Natural killer cell (primary cell): Measurements from ENCODE around the gene STX5. TPM values are rescaled to one million over a fixed set of nuclear protein-coding genes. Genes with fewer than 3 reads are reported as not detected.
"Not testable (repeated sequence)": the region's sequence is repeated elsewhere in the genome, so short reads cannot be mapped to it uniquely, and the experiment has no call there.

Source experiments
- ATAC-seq, 3 donors: fragments of 150-1000 bp in 2 of 3; fragments of 200-7000 bp in 1 of 3; cut with Tn5 transposase; 1 replicate in 1 of 3; 2 replicates in 2 of 3; pipeline ENCODE4 v1.10.0; 2021; ENCODE audit warnings: mild to moderate bottlenecking in 2 of 3, moderate library complexity in 2 of 3
- DNase-seq, 2 donors: peaks; one replicate each; pipeline versions ENCODE4 v3.0.0 to v3.0.0-alpha.2; 2013 to 2021; ENCODE audit warnings: mixed read lengths in 1 of 2
- H3K27ac ChIP-seq: one replicate; pipeline ENCODE4 v1.5.1; 2013; ENCODE audit warnings: mild to moderate bottlenecking, low read length
- H3K27me3 ChIP-seq: one replicate; pipeline ENCODE4 v1.6.1; 2013; ENCODE audit warnings: low read length; ENCODE audit not compliant: control insufficient read depth, insufficient read depth
- H3K36me3 ChIP-seq: one replicate; pipeline ENCODE4 v1.6.1; 2013; ENCODE audit warnings: low read length; ENCODE audit not compliant: control insufficient read depth, insufficient read depth
- H3K4me1 ChIP-seq: one replicate; pipeline ENCODE4 v1.6.1; 2013; ENCODE audit warnings: low read length; ENCODE audit not compliant: control insufficient read depth, insufficient read depth
- H3K4me3 ChIP-seq: one replicate; pipeline ENCODE4 v1.5.1; 2013; ENCODE audit warnings: low read length
- H3K9me3 ChIP-seq: one replicate; pipeline ENCODE4 v1.6.1; 2013; ENCODE audit warnings: low read length; ENCODE audit not compliant: control insufficient read depth, insufficient read depth
- H3K27ac Mint-ChIP-seq, 2 donors: one replicate each; pipeline ENCODE4 v1.8.0; 2022; ENCODE audit warnings: mild to moderate bottlenecking in 2 of 2, mixed read lengths in 2 of 2, moderate library complexity in 1 of 2
- H3K27me3 Mint-ChIP-seq, 2 donors: one replicate each; pipeline ENCODE4 v1.8.0; 2022; ENCODE audit warnings: low read depth in 2 of 2, mixed read lengths in 2 of 2
- H3K36me3 Mint-ChIP-seq: one replicate; pipeline ENCODE4 v1.8.0; 2022; ENCODE audit warnings: mixed read lengths
- H3K4me1 Mint-ChIP-seq, 2 donors: one replicate each; pipeline ENCODE4 v1.8.0; 2022; ENCODE audit warnings: mixed read lengths in 2 of 2
- H3K4me3 Mint-ChIP-seq: one replicate; pipeline ENCODE4 v1.8.0; 2022; ENCODE audit warnings: mild to moderate bottlenecking, moderate library complexity, mixed read lengths
- H3K9me3 Mint-ChIP-seq, 2 donors: one replicate each; pipeline ENCODE4 v1.8.0; 2022; ENCODE audit warnings: mixed read lengths in 2 of 2
- CTCF ChIP-seq: fragments of 200-600 bp; IDR thresholded peaks from one replicate; pipeline ENCODE4 v1.8.0; 2022; ENCODE audit warnings: antibody characterized with exemption
- WGBS: methylation state at CpG from one replicate; pipeline ENCODE4 v1.1.7; 2013; ENCODE audit warnings: missing lambda C conversion rate; ENCODE audit not compliant: insufficient coverage; 5-methylcytosine and 5-hydroxymethylcytosine counted together
- intact Hi-C: fragments of 100-400 bp; cut with micrococcal nuclease; formaldehyde crosslinking; loops from one replicate; pipeline ENCODE4 v1.14.2; 2022
- total RNA-seq, 4 donors: library from RNA; stranded (reverse); fragments of 120-200 nt in 1 of 4; gene quantifications; one replicate each; pipeline versions ENCODE4 v1.2.3 to v1.2.4, GENCODE V29; 2013 to 2022

STX5 gene
- total RNA-seq, 3 donors from 2014 or later (not counting 1 experiment from before 2014, with no cell fraction given), result 138 to 171 (median 166) TPM

- Histone ChIP-seq H3K9me3 (no peaks in the 10 kb centered on the region), H3K4me1 (peaks cover 22% of the 10 kb centered on the region), H3K36me3 (peaks cover 41% of the 10 kb centered on the region), H3K27me3 (no peaks in the 10 kb centered on the region), H3K27ac (peak overlapping the region; percentile 93), H3K4me3 (peak overlapping the region; percentile 87)
- H3K4me1 Mint-ChIP-seq, result peaks cover 27 to 42% of the 10 kb centered on the region in 2 donors
- no peaks in the 10 kb centered on the region for H3K27me3 Mint-ChIP-seq
- H3K4me3 Mint-ChIP-seq, result peak overlapping the region; percentile 97
- H3K9me3 Mint-ChIP-seq, result no peaks in the 10 kb centered on the region
- H3K36me3 Mint-ChIP-seq, result no peaks in the 10 kb centered on the region
- peak overlapping the region; percentile 99 to 100 for H3K27ac Mint-ChIP-seq
- no peak for ATAC-seq
- intact Hi-C loops, result loop anchor here (1.0 kb wide), 1 partner anchor 8 kb away; the partner anchor contains the start of gene WDR74
- TF ChIP-seq CTCF, result no peak
- WGBS, result under 1% methylated on average over 31 of the region's 33 CpGs
- DNase-seq, result peak in 1 of 2 donors; percentile 38
These were observed 839 bp downstream of the STX5 start for GRCh38 chr11:62830904-62831519.

- H3K9me3 Mint-ChIP-seq, DNase-seq, ATAC-seq, H3K4me3 Mint-ChIP-seq, H3K27ac ChIP-seq, intact Hi-C loops, H3K27me3 ChIP-seq, H3K27me3 Mint-ChIP-seq, H3K4me3 ChIP-seq, H3K36me3 Mint-ChIP-seq, H3K27ac Mint-ChIP-seq, H3K9me3 ChIP-seq: not testable (repeated sequence)
- 98% methylated on average over 8 of the region's 8 CpGs for WGBS
- H3K4me1 ChIP-seq, result peaks cover 22% of the 10 kb centered on the region
- peaks cover 27 to 37% of the 10 kb centered on the region in 2 donors for H3K4me1 Mint-ChIP-seq
- H3K36me3 ChIP-seq, result peaks cover 41% of the 10 kb centered on the region
These were observed 3.7 kb downstream of the STX5 start for GRCh38 chr11:62828130-62828529.

- no peak for TF ChIP-seq CTCF
- no peaks in the 10 kb centered on the region for H3K27me3 Mint-ChIP-seq
- Histone ChIP-seq H3K9me3 (no peaks in the 10 kb centered on the region), H3K4me1 (no peaks in the 10 kb centered on the region), H3K36me3 (peaks cover 67% of the 10 kb centered on the region), H3K27ac (no peak overlapping the region), H3K4me3 (no peak overlapping the region), H3K27me3 (no peaks in the 10 kb centered on the region)
- H3K27ac Mint-ChIP-seq, result peak overlapping the region in 1 of 2 donors; percentile 6
- ATAC-seq (no peak), DNase-seq (no peak)
- intact Hi-C loops, result no loop called here
- no peaks in the 10 kb centered on the region for H3K9me3 Mint-ChIP-seq
- no peak overlapping the region for H3K4me3 Mint-ChIP-seq
- 100% methylated on average over 3 of the region's 3 CpGs for WGBS
- peaks cover 24% of the 10 kb centered on the region for H3K36me3 Mint-ChIP-seq
- peaks cover 4 to 14% of the 10 kb centered on the region in 2 donors for H3K4me1 Mint-ChIP-seq
These were observed 8.2 kb downstream of the STX5 start for GRCh38 chr11:62823677-62824076.

GRCh38 chr11:62817129-62817528, 14.7 kb downstream of the STX5 start:
- peaks cover 35% of the 10 kb centered on the region for H3K36me3 ChIP-seq
- no peak overlapping the region for H3K27ac ChIP-seq
- H3K4me1 ChIP-seq, result no peaks in the 10 kb centered on the region
- TF ChIP-seq CTCF, result no peak
- H3K4me3 ChIP-seq, result no peak overlapping the region
- Mint-ChIP-seq H3K9me3 (no peaks in the 10 kb centered on the region), H3K27me3 (no peaks in the 10 kb centered on the region), H3K27ac (peak overlapping the region in 1 of 2 donors; percentile 27), H3K36me3 (peaks cover 15% of the 10 kb centered on the region), H3K4me3 (peak overlapping the region; percentile 6), H3K4me1 (no peaks in the 10 kb centered on the region)
- no peaks in the 10 kb centered on the region for H3K9me3 ChIP-seq
- intact Hi-C loops, result no loop called here
- no peak for DNase-seq
- H3K27me3 ChIP-seq, result no peaks in the 10 kb centered on the region
- no peak for ATAC-seq
- WGBS, result 93% methylated on average over 4 of the region's 4 CpGs
